ENCODE data around the gene BANF2. TPM values are rescaled to one million over a fixed set of nuclear protein-coding genes. Genes with fewer than 3 reads are reported as not detected.
A peak's percentile ranks its signal among the peaks of the same experiment; 100 is the strongest.

BANF2 gene
- total and polyA plus RNA-seq, 2 of the 13 experiments (the other 11 are each of a cell fraction or from before 2014, with no cell fraction given) = 0.35 TPM; not detected in 1

DNA sequence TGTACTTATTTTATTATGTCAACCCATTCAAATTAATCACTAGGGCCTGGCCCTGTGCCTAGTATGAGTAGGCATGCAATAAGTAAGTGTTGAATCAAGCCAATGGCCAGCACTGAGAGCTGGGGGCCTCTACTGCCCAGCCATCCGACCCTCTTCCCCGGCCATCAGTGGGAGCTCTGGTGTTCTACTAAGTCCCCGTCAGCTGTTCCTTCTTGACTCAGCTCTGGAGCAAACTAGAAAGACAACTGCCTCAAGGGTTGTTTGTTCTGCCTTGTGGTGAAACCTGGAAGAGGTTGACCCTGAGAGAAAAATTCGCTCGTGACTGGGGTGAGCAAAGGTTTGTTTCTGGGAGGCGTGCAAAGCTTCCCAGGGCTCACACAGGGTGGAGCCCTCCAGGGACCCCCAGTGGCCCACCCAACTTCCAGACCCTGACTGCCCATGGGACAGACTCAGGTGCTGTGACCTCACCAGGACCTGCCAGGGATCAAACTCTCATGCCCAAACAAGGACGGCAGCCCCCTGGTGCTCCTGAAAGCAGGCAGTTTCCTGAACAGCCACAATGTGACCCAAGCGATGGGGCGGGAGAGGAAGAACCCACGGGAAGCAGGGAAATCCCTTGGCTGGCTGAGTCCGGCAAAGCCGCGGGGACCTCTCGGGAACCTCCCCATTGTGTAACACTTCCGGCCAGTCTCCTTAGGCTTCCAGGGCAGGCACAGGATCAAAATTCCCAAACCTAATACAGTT lies 50.4 kb downstream of the BANF2 start (continued):
- peak; percentile 22; the same call in 1 of the 2 replicates for TF ChIP-seq TAF1 (CRISPR knock-in tag; IDR thresholded peaks at IDR 0.05)
- TF ChIP-seq SNAPC2 (CRISPR knock-in tag; IDR thresholded peaks at IDR 0.05) = no peak
- TF ChIP-seq, protein P1, sequence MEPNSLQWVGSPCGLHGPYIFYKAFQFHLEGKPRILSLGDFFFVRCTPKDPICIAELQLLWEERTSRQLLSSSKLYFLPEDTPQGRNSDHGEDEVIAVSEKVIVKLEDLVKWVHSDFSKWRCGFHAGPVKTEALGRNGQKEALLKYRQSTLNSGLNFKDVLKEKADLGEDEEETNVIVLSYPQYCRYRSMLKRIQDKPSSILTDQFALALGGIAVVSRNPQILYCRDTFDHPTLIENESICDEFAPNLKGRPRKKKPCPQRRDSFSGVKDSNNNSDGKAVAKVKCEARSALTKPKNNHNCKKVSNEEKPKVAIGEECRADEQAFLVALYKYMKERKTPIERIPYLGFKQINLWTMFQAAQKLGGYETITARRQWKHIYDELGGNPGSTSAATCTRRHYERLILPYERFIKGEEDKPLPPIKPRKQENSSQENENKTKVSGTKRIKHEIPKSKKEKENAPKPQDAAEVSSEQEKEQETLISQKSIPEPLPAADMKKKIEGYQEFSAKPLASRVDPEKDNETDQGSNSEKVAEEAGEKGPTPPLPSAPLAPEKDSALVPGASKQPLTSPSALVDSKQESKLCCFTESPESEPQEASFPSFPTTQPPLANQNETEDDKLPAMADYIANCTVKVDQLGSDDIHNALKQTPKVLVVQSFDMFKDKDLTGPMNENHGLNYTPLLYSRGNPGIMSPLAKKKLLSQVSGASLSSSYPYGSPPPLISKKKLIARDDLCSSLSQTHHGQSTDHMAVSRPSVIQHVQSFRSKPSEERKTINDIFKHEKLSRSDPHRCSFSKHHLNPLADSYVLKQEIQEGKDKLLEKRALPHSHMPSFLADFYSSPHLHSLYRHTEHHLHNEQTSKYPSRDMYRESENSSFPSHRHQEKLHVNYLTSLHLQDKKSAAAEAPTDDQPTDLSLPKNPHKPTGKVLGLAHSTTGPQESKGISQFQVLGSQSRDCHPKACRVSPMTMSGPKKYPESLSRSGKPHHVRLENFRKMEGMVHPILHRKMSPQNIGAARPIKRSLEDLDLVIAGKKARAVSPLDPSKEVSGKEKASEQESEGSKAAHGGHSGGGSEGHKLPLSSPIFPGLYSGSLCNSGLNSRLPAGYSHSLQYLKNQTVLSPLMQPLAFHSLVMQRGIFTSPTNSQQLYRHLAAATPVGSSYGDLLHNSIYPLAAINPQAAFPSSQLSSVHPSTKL (CRISPR knock-in tag; IDR thresholded peaks at IDR 0.05) = peak; percentile 86
- TF ChIP-seq ZNF484 (CRISPR knock-in tag; IDR thresholded peaks at IDR 0.05; ENCODE audit: borderline replicate concordance, low read depth) = no peak
- TF ChIP-seq ELF4 (CRISPR knock-in tag; IDR thresholded peaks at IDR 0.05; ENCODE audit: borderline replicate concordance) = no peak
- TF ChIP-seq NFYB (CRISPR knock-in tag; IDR thresholded peaks at IDR 0.05) = peak; percentile 43; the same call in 1 of the 2 replicates

DNA sequence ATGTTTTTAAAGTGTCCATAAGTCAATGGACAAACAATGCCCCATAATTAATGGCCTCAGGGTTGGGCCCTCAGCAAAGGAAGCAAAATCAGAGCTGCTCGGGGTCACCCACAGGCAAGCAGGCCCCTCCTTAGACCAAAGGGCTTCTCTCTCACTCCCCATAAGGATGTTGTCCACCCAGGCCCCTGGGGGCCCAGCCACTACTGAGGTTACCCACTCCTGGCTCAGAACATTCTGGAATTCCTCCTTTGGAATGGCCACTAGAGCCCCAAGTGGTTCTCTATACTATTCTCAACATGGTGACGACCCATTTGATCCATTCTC lies 50.9 kb downstream of the BANF2 start:
- Histone ChIP-seq H2AFZ (ENCODE audit: low read length) (no peak overlapping the region), H3K27me3 (ENCODE audit: control insufficient read depth in 1 of 2, insufficient read depth in 2 of 2, low read length in 2 of 2) (peaks cover 3 to 27% of the 10 kb centered on the region in 2 experiments; a peak in 4 of 5 replicates), H3K9me3 (ENCODE audit: low read length) (no peaks in the 10 kb centered on the region), H3K79me2 (ENCODE audit: insufficient read depth, low read length) (no peaks in the 10 kb centered on the region), H3K4me1 (ENCODE audit: insufficient read depth, low read length) (peaks cover 54% of the 10 kb centered on the region), H3K4me2 (ENCODE audit: low read depth, low read length) (peak overlapping the region; percentile 76), H4K20me1 (ENCODE audit: insufficient read depth, low read length) (no peaks in the 10 kb centered on the region), H3K4me3 (replicated peaks in 1 of 3; ENCODE audit: insufficient read depth in 1 of 3, low read depth in 2 of 3, low read length in 3 of 3) (peak overlapping the region; percentile 27 to 66 (median 31)), H3K36me3 (replicated peaks in 1 of 2; ENCODE audit: control insufficient read depth in 1 of 2, insufficient read depth in 2 of 2, low read length in 2 of 2) (no peaks in the 10 kb centered on the region), H3K9ac (ENCODE audit: insufficient read depth, low read depth, low read length) (no peak overlapping the region), H3K27ac (ENCODE audit: extremely low read length, insufficient read depth, low read length) (no peak overlapping the region)
- ChIA-PET CTCF (ENCODE audit: low intra/inter-chr PET ratio, low total read pairs) (no interaction called here), POLR2A (interaction anchor here (1.1 to 2.0 kb wide), 4 partner anchors 21 to 106 kb away, joined by 3 to 8 read pairs (median 7); partner anchors contain the start of gene RRBP1)
- ATAC-seq (peak; percentile 26), DNase-seq (ENCODE audit: low spot score) (no peak), FAIRE-seq (no peak)
- WGBS (ENCODE audit: low lambda C conversion rate) = 61% methylated on average over 2 of the region's 2 CpGs
- in situ Hi-C loops (cut with HindIII; ENCODE audit: extremely low pct_ligation_motif_present, low pct_unique_long_range_greater_than_20kb) (no loop called here), intact Hi-C loops (cut with micrococcal nuclease; ENCODE audit: unreplicated experiment) (loop anchor here (1.0 kb wide), 1 partner anchor 21 kb away; no protein-coding TSS in a partner anchor)
- no TSS peak for BruUV-seq (replicated peaks)
- TF ChIP-seq ZNF547 (CRISPR knock-in tag; IDR thresholded peaks at IDR 0.05) (no peak), ZEB1 (IDR thresholded peaks at IDR 0.05; ENCODE audit: insufficient replicate concordance, low read depth) (no peak), AKAP8 (CRISPR knock-in tag; IDR thresholded peaks at IDR 0.05) (no peak), ZNF441 (CRISPR knock-in tag; IDR thresholded peaks at IDR 0.05; ENCODE audit: borderline replicate concordance) (no peak), SP1 (IDR thresholded peaks at IDR 0.05) (no peak), SP1 (CRISPR knock-in tag; IDR thresholded peaks at IDR 0.05) (0 out of 2 replicates have a peak, but pooled peaks have one; percentile 11), MEIS2 (CRISPR knock-in tag; IDR thresholded peaks at IDR 0.05) (no peak), TERF1 (CRISPR knock-in tag; IDR thresholded peaks at IDR 0.05) (no peak), XBP1 (CRISPR knock-in tag; IDR thresholded peaks at IDR 0.05) (no peak)
- TF ChIP-seq, protein P2, sequence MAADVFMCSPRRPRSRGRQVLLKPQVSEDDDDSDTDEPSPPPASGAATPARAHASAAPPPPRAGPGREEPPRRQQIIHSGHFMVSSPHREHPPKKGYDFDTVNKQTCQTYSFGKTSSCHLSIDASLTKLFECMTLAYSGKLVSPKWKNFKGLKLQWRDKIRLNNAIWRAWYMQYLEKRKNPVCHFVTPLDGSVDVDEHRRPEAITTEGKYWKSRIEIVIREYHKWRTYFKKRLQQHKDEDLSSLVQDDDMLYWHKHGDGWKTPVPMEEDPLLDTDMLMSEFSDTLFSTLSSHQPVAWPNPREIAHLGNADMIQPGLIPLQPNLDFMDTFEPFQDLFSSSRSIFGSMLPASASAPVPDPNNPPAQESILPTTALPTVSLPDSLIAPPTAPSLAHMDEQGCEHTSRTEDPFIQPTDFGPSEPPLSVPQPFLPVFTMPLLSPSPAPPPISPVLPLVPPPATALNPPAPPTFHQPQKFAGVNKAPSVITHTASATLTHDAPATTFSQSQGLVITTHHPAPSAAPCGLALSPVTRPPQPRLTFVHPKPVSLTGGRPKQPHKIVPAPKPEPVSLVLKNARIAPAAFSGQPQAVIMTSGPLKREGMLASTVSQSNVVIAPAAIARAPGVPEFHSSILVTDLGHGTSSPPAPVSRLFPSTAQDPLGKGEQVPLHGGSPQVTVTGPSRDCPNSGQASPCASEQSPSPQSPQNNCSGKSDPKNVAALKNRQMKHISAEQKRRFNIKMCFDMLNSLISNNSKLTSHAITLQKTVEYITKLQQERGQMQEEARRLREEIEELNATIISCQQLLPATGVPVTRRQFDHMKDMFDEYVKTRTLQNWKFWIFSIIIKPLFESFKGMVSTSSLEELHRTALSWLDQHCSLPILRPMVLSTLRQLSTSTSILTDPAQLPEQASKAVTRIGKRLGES (CRISPR knock-in tag; IDR thresholded peaks at IDR 0.05; ENCODE audit: borderline replicate concordance) = no peak

Measured in HepG2 (cell line).